Left lobe of liver (tissue), 2 donors: Measurements from ENCODE around the gene TRA2A. TPM values are rescaled to one million over a fixed set of nuclear protein-coding genes. Genes with fewer than 3 reads are reported as not detected.
"Not testable (repeated sequence)": the region's sequence is repeated elsewhere in the genome, so short reads cannot be mapped to it uniquely, and the experiment has no call there.

Source experiments
- ATAC-seq: fragments of 200-7000 bp; cut with Tn5 transposase; one replicate; pipeline ENCODE4 v1.9.1; 2020; ENCODE audit warnings: mild to moderate bottlenecking, moderate library complexity
- DNase-seq: peaks from one replicate; pipeline ENCODE4 v3.0.0-alpha.2; 2020; ENCODE audit warnings: low spot score
- total RNA-seq: library from RNA; stranded (reverse); gene quantifications from one replicate; pipeline ENCODE4 v1.2.1, GENCODE V29; 2021
- donor health status: DM: no; HTN: no; CAD: no; lungs with moderate emphysema.
- donor health status: DM: no; HTN: yes; CAD: no.

The TRA2A gene
- total RNA-seq: 28.4 TPM

DNA sequence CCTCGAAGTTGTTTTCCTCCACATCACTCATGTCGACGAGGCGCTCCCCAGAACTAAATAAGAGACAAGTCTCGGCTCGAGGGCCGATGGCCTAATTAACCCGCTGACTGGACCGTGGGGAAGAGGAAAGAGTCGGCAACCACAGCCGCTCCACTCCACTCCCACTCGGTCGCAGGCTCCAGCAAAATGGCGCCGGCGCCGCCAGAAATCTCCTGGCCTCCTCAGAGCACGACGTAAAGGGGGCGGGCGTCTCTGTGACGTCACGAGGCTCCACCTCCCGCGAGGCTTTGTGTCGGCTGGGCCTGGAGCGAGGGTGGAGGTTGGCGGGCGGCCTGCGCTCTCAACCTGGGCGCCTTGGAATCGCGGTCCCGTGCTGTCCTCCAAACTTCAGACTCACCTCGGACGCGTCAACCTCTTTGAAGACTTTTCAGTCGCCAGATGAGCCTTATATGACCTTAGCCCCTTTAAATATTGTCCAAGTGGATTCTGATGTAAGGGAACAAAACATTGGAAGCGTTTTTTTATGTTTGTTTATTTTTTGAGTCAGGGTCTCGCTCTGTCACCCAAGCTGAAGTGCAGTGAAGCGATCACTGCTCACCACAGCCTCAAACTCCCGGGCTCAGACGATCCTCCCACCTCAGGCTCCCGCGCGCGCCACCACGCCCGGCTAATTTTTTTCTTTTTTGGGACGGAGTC lies at the start of gene TRA2A:
Gene TRA2A (minus strand): TSS at position 188 of the 696 bp plus-strand sequence. CDS start 157 bp downstream, at position 31.
- ATAC-seq: peak; percentile 96

GRCh38 chr7:23570592-23571200 lies 38.9 kb upstream of the TRA2A start:
- ATAC-seq: peak; percentile 100
- peak; percentile 77 for DNase-seq

More for the DNA sequence above, at the start of gene TRA2A:
- DNase-seq: peak; percentile 98

GRCh38 chr7:23558303-23558702 lies 26.5 kb upstream of the TRA2A start:
- DNase-seq (no peak), ATAC-seq (no peak)

DNA sequence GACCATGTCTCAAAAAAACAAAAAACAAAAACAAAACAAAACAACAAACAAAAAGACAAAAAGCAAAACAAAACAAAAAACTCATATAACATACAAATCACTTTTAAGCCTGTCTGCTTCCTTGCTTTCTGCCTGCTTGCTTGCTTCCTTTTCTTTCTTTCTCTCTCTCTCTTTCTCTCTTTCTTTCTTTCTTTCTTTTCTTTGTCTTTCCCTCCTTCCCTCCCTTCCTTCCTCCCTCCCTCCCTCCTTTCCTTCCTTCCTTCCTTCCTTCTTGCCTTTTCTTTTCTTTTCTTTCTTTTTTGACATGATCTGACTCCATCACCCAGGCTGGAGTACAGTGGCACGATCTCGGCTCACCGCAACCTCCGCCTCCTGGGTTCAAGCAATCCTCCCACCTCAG lies 15.9 kb upstream of the TRA2A start:
- ATAC-seq: no peak
- DNase-seq: no peak

DNA sequence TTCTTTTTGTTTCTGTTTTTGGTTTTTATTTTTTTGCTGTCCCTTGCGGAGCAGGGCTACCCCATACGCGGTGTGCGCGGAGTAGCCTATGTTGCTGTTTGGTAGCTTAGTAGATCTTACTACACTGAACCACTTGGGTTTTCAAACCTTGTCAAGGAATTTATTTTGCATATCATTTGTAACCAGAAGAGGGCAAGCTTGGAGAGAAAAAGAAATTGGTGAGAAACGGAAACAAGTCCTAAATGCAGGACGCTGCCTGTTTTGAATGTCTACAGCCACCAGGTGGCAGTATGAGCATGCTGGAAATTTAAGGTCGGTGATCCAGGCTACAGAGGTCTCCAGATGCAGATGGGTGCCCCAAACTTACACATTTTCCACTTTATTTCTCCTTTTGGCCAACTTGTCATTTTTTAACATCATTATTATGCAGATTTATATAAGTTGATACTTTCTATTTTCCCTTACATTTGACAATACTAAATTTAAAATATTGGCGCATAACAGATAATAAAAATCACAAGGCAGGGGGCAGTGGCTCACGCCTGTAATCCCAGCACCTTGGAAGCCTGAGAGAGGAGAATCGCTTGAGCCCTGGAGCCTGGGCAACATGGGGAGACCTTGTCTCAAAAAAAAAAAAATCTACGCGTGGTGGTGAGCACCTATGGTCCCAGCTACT lies 15.3 kb upstream of the TRA2A start:
- DNase-seq: peak; percentile 73
- ATAC-seq: peak; percentile 97

DNA sequence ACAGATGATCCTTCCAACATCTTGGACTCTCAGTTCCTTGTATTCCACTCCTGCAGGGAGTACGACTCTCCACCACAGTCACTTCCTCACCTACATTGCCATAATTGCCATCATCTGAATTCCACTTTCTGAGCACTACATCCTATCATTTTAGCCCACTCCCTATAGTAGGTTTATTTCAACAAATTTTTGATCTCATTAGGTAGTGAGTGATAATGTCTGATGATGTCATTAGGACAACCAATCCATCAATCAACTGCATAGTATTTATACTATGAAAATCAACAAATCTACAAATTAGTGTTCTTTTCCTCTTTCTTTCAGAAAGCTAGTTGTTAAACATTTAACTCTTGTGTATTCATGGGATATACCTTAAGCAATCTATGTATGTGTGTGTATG lies 13.7 kb upstream of the TRA2A start:
- ATAC-seq (no peak), DNase-seq (no peak)

DNA sequence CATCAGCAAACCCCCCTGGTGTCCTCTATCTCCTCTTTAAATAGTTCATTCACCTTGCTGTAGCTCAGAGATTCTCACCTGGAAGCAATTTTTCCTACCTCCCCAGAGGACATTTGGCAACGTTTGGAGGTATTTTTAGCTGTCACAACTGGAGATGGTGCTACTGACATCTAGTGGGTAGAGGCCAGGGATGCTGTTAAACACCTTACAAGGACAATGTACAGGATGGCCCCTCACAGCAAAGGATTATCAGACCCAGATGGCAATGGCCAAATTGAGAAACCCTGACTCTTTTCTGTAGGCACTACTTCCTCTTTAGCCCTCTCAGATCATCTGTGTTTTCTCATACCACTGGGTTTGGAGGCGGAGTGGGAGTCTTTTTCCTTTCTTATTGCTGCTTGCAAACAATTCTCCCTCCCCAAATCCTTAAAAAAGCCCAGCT lies 13.2 kb upstream of the TRA2A start:
- DNase-seq (no peak), ATAC-seq (peak; percentile 87)

- ATAC-seq (no peak), DNase-seq (no peak)
Observed at GRCh38 chr7:23542752-23543151, 11.0 kb upstream of the TRA2A start.

DNA sequence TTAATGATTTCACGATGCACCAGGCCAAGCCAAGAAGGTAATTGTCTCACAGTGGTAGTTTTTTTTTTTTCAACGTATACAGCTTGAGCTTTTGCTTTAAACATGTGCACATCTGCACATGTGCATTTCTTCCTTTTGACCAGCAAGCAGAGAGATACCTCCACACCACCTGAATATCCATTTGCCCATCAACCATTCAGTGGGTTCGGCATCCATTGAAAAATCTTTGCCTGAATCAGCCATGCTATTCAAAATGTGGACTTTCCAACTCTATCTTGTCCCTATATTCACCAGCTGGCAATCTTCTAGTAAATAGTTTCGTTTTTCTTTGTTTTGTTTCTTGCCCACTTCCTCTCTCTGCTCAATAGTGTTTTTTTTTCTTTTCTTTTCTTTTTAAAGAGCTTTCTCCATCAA lies 7.7 kb upstream of the TRA2A start:
- DNase-seq (no peak), ATAC-seq (no peak)

- DNase-seq (no peak), ATAC-seq (no peak)
Observed at GRCh38 chr7:23538301-23538700, 6.5 kb upstream of the TRA2A start.

DNA sequence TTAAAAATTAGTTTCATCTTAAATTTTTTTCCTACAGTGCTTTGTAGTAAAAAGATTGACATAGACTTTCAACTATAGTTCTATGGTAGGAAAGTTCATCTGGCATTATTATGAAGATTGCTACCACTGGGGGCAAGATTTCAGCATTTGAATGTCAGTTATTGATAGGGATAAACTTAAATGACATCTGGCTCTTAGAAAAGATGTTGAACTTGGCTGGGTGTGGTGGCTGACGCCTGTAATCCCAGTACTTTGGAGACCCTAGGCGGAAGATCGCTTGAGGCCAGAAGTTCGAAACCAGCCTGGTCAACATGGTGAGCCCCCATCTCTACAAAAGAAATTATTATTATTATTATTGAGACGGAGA lies 1.4 kb upstream of the TRA2A start:
- DNase-seq (no peak), ATAC-seq (no peak)

- no peak for DNase-seq
- no peak for ATAC-seq
Observed at GRCh38 chr7:23532490-23533237, 883 bp upstream of the TRA2A start.

- ATAC-seq: peak; percentile 65
Observed at GRCh38 chr7:23531050-23531793, 559 bp downstream of the TRA2A start.

DNA sequence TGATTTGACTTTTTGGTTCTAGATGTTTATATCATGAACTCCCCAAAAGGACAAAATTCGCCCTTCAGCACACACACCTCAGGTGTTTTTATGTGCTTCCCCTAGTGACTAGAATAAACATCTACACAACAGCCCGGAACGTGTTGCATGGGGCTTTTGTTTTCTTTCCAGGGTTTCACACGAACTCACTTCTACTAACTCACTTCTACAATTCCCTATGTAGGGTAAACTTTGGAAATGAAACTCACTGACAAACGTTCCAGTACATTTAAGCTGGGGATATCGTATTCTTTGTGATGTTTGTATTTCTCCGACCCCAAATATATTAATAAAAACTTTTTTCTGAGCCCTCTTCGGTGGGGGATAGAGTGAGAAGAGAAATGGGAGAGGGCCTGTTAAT lies 1.4 kb downstream of the TRA2A start:
- ATAC-seq (peak; percentile 4), DNase-seq (no peak)

More at GRCh38 chr7:23531050-23531793, 559 bp downstream of the TRA2A start:
- DNase-seq: peak; percentile 61

DNA sequence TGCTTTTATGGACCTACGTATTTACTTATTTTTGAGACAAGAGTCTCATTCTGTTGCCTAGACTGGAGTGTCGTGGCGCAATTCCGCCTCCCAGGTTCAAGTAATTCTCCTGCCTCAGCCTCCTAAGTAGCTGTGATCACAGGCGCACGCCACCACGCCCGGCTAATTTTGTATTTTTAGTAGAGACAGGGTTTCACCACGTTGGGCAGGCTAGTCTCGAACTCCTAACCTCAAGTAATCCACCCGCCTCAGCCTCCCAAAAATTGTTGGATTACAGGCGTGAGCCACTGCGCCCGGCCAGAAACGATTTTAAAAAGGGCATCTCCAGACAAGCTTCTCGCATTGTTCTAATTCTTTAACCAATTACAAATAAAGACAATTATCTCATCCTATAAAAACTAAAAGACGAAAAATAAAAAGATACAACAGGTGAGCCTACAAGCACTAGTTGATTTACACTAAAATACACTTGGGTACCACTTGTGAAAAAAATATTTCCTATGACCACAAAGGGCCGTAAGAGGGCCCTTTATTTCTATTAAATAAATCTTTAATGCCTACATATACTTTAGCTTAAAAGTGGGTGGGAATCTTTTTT lies 2.4 kb downstream of the TRA2A start:
- no peak for ATAC-seq

DNA sequence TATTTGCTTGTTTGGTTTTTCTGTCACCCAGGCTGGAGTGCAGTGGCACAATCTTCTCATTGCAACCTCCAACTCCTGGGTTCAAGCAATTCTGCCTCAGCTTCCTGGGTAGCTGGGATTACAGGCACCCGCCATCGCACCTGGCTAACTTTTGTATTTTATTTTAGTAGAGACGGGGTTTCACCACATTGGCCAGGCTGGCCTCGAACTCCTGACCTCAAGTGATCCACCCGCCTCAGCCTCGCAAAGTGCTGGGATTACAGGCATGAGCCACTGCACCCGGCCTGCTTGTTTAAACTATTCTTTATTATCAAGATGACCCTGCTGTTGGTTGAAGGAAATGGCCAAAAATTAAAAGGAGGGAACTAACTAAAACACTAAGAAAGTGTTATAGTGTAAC lies 6.2 kb downstream of the TRA2A start:
- peak; percentile 29 for ATAC-seq
- not testable (repeated sequence) for DNase-seq

More for the DNA sequence above, 2.4 kb downstream of the TRA2A start:
- DNase-seq: no peak

DNA sequence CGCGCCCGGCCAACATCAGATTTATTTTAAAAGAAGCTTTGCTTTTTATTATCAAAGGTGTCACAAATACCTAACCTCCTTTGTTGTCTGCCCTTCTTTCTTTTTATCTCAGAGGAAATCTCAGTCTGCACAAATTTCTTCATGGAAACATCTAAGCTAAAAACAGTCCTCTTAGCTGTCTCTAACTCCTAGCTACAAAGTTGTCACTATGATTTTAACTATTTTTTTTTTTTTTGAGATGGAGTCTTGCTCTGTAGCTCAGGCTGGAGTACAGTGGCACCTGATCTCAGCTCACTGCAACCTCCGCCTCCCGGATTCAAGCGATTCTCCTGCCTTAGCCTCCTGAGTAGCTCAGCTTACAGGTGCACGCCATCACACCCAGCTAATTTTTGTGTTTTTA lies 7.3 kb downstream of the TRA2A start:
- ATAC-seq: no peak
- no peak for DNase-seq

DNA sequence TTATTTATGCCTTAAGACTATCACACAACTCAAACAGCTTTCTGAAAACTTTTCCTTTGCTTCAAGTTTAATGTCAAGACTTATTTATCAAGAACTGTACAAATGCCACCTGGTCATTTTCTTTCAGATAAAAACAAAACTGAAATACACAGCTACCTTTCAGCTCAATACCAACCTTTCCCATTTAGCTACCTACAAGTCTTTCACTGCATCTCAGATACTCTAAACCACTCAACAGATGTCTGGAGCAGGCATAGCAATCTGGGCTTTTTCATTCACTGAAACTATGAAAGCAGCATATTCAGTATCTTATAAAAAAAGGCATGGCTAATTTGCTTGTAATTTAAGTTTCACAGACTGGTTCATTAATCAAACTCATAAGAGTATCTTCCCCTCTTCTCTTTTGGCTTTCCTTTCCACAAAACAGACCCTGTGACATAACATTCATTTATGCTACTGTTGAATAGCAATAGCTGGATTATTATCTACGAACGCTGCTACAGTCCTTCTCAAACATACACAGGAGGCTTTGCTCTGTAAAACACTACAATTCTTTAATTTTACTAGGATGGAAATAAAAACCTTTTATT lies 8.2 kb downstream of the TRA2A start:
- ATAC-seq: no peak
- no peak for DNase-seq

GRCh38 chr7:23520582-23520981 lies 11.2 kb downstream of the TRA2A start:
- DNase-seq: no peak
- no peak for ATAC-seq

GRCh38 chr7:23514755-23515154 lies 17.0 kb downstream of the TRA2A start:
- ATAC-seq: no peak

More at GRCh38 chr7:23514755-23515154, 17.0 kb downstream of the TRA2A start:
- DNase-seq: no peak
